ENCODE data around the gene CERS6. TPM values are rescaled to one million over a fixed set of nuclear protein-coding genes. Genes with fewer than 3 reads are reported as not detected.

CERS6 gene
- total and polyA plus RNA-seq, 2 experiments from 2014 or later, result 40.9 to 99.1 TPM

DNA sequence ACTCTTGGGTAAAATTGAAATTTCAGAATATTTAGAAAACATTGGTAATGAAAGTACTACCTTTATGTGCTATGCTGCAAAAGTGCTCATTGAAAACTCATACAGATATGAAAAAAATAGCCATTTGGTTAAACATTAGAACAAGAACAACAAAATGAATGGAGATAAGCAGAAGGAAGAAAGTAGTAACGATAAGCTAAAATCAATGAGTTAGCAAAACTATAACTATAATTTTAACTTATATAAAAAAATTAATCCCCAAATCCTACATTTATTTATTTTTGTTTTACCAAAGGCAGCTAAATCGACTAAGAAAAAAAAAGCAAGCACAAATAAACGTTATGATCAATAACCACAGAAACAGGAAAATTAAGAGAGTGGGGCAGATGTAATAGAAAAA, 99.2 kb downstream of the CERS6 start:
- TF ChIP-seq EZH2 (IDR thresholded peaks at IDR 0.05; ENCODE audit: borderline replicate concordance) (no peak), EZH2phosphoT487 (IDR thresholded peaks at IDR 0.05; ENCODE audit: low read depth, severe bottlenecking, unreplicated experiment) (no peak)
- TF ChIP-seq, protein P1, sequence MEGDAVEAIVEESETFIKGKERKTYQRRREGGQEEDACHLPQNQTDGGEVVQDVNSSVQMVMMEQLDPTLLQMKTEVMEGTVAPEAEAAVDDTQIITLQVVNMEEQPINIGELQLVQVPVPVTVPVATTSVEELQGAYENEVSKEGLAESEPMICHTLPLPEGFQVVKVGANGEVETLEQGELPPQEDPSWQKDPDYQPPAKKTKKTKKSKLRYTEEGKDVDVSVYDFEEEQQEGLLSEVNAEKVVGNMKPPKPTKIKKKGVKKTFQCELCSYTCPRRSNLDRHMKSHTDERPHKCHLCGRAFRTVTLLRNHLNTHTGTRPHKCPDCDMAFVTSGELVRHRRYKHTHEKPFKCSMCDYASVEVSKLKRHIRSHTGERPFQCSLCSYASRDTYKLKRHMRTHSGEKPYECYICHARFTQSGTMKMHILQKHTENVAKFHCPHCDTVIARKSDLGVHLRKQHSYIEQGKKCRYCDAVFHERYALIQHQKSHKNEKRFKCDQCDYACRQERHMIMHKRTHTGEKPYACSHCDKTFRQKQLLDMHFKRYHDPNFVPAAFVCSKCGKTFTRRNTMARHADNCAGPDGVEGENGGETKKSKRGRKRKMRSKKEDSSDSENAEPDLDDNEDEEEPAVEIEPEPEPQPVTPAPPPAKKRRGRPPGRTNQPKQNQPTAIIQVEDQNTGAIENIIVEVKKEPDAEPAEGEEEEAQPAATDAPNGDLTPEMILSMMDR (IDR thresholded peaks at IDR 0.05; ENCODE audit: poor library complexity), result no peak
- Histone ChIP-seq H3K27me3 (no peaks in the 10 kb centered on the region), H3K79me2 (peaks cover 68% of the 10 kb centered on the region)

DNA sequence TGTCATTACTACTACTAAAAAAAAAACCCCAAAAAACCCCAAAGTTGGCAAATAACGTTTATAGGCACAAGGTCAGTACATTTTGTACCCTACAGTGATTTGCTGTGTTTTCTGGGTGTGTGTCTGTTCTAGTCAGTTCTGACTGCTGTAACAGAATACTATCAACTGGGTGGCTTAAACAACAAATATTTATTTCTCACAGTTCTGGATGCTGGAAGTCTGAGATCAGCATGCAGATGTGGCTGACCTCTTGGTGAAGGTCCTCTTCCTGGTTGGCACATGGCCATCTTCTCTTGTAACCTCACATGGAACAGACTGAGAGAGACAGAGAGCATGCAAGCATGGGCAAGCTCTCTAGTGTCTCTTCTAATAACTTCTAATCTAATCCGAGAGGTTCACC, 103.1 kb downstream of the CERS6 start:
- DNase-seq (ENCODE audit: low spot score), result peak; percentile 26
- TF ChIP-seq EZH2phosphoT487 (IDR thresholded peaks at IDR 0.05; ENCODE audit: low read depth, severe bottlenecking, unreplicated experiment), result no peak
- TF ChIP-seq EZH2 (IDR thresholded peaks at IDR 0.05; ENCODE audit: borderline replicate concordance), result no peak
- TF ChIP-seq, protein P1 (IDR thresholded peaks at IDR 0.05; ENCODE audit: poor library complexity), result no peak
- H3K27me3 ChIP-seq, result no peaks in the 10 kb centered on the region
- H2AFZ ChIP-seq, result no peak overlapping the region
- no peaks in the 10 kb centered on the region for H3K4me1 ChIP-seq (ENCODE audit: insufficient read depth)
- H3K27ac ChIP-seq, result no peak overlapping the region
- no peaks in the 10 kb centered on the region for H3K36me3 ChIP-seq (replicated peaks; ENCODE audit: insufficient read depth, low read depth)
- H3K9me3 ChIP-seq (ENCODE audit: low read depth), result no peaks in the 10 kb centered on the region
- H3K4me2 ChIP-seq, result no peak overlapping the region
- no peaks in the 10 kb centered on the region for H3K9me2 ChIP-seq (replicated peaks; ENCODE audit: insufficient read depth)
- no peak overlapping the region for H3K4me3 ChIP-seq
- H4K20me1 ChIP-seq (ENCODE audit: insufficient read depth, poor library complexity, severe bottlenecking), result no peaks in the 10 kb centered on the region
- 78% methylated on average over 2 of the region's 2 CpGs for WGBS (ENCODE audit: low lambda C conversion rate, missing lambda C conversion rate)
- peaks cover 70% of the 10 kb centered on the region for H3K79me2 ChIP-seq

More for the DNA sequence above, 99.2 kb downstream of the CERS6 start:
- no peaks in the 10 kb centered on the region for H3K36me3 ChIP-seq (replicated peaks; ENCODE audit: insufficient read depth, low read depth)
- H3K4me1 ChIP-seq (ENCODE audit: insufficient read depth), result no peaks in the 10 kb centered on the region
- no peaks in the 10 kb centered on the region for H3K9me3 ChIP-seq (ENCODE audit: low read depth)
- 91% methylated on average over 3 of the region's 3 CpGs for WGBS (ENCODE audit: low lambda C conversion rate, missing lambda C conversion rate)
- no peak overlapping the region for H3K27ac ChIP-seq
- H3K9me2 ChIP-seq (replicated peaks; ENCODE audit: insufficient read depth), result no peaks in the 10 kb centered on the region
- H3K4me2 ChIP-seq, result no peak overlapping the region
- no peak for DNase-seq (ENCODE audit: low spot score)
- no peak overlapping the region for H3K4me3 ChIP-seq
- H2AFZ ChIP-seq, result no peak overlapping the region
- H4K20me1 ChIP-seq (ENCODE audit: insufficient read depth, poor library complexity, severe bottlenecking), result no peaks in the 10 kb centered on the region

DNA sequence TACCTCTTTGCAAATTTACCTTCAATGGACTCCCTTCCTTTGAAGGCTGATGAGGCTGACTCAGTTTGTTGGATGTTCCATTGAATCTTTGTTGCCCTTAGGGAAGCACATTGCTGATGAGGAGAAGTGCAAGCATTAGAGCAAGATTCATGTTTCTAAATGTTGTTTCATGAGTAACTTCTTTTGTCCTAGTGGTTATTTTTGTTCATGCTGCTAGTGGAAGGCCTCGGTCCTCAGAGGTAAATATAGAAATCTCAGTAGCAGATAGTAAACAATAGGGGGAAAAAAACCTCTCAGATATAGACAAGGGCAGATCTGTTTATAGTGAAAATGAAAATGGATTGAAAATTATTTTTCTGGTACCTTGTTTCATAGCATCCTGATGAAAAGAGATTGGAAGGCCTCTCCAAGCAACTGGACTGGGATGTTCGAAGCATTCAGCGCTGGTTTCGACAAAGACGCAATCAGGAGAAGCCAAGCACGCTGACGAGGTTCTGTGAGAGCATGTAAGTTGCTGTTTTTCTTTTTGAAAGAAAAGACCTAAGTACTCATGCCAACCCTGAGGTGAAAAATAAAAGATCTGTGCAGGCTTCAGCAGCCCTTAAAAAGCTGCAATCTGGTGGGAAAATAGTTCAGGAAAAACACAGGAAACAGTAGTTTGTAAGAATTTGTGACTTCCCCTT, 104.9 kb downstream of the CERS6 start:
- Histone ChIP-seq H3K4me2 (no peak overlapping the region), H3K79me2 (peaks cover 69% of the 10 kb centered on the region), H3K27me3 (no peaks in the 10 kb centered on the region), H3K4me3 (no peak overlapping the region), H3K27ac (no peak overlapping the region), H3K9me3 (ENCODE audit: low read depth) (no peaks in the 10 kb centered on the region), H4K20me1 (ENCODE audit: insufficient read depth, poor library complexity, severe bottlenecking) (no peaks in the 10 kb centered on the region), H3K4me1 (ENCODE audit: insufficient read depth) (no peaks in the 10 kb centered on the region), H3K36me3 (replicated peaks; ENCODE audit: insufficient read depth, low read depth) (no peaks in the 10 kb centered on the region), H3K9me2 (replicated peaks; ENCODE audit: insufficient read depth) (no peaks in the 10 kb centered on the region), H2AFZ (no peak overlapping the region)
- TF ChIP-seq, protein P1 (IDR thresholded peaks at IDR 0.05; ENCODE audit: poor library complexity), result no peak
- TF ChIP-seq EZH2phosphoT487 (IDR thresholded peaks at IDR 0.05; ENCODE audit: low read depth, severe bottlenecking, unreplicated experiment) (no peak), EZH2 (IDR thresholded peaks at IDR 0.05; ENCODE audit: borderline replicate concordance) (no peak)
- 94% methylated on average over 7 of the region's 7 CpGs for WGBS (ENCODE audit: low lambda C conversion rate, missing lambda C conversion rate)
- no peak for DNase-seq (ENCODE audit: low spot score)
